HG03354 (cell line): ENCODE data around the gene GRAMD1B.
A peak's percentile ranks its signal among the peaks of the same experiment; 100 is the strongest.

Experiments
- ATAC-seq: cut with Tn5 transposase; IDR thresholded peaks from one replicate; pipeline ENCODE4 v1.9.1; 2021; ENCODE audit warnings: mild to moderate bottlenecking; ENCODE audit not compliant: unreplicated experiment, poor library complexity, severe bottlenecking

The GRAMD1B gene

DNA sequence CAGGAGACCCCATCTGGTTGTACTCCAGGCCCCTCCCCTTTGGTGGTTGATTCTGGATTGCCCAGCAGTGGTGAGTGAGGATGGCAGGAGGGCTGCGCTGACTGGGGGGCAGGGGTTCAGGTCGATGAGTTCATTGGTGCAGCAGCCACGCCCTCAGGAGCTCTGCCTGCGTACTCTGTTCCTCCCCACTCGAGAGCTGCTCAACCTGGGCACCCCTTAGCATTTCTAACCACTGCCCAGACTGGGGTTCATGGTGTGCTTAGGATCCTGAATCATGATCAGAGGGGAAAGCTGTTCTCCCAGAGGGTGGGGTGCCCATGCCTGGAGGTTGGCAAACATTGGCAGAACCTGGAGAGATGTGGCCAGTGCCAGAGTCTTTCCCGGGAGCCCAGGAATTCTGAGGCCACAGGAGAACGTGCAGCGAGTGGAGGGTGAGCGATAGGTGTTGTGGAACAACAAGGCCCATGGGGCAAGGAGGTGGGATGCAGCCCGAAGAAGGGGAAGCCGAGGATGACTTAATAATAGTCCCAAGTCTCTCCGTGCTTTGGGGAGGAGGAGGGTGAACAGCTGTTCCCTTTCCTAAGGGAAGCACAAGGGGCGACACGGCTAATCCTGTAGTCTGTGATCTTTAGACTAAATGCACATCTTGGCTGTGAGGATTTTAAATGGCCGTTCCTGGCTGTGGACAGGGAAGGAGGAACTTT lies 148.9 kb downstream of the GRAMD1B start:
- no peak for ATAC-seq

DNA sequence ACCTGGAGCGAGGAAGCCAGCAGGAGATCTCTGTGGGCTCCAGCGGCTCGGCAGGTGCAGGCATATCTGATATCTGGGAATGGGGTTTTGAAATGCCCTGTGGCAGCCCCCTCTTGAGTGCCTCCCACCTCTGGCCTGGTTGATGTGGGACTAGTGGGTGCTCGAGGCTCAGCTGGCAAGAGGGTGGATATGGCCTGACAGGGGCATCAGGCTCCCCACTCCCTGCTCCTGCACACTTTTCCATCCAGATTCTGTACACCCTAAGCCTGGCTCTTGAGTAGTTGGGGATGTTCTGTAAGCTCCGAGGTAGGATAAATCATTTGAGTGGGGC lies 149.4 kb downstream of the GRAMD1B start:
- ATAC-seq, result no peak

DNA sequence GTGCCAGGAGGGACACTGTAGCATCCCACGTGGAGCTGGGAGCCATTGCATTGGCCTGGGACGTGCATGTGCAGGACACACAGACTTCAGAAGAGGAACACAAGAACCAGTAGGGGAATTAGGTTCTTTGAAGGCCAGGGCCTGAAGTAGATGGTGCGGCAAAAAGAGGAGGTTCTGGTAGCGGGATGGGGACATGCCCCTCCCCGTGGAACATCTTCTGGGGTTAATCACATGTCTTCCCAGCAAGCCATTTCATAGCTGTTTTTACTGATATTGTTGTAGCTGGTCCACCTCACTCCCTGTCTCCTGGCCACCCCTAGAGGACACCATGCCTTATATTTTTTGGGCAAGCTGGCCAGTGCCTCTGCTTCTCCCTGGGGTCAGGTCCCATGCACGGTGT lies 150.1 kb downstream of the GRAMD1B start:
- no peak for ATAC-seq

DNA sequence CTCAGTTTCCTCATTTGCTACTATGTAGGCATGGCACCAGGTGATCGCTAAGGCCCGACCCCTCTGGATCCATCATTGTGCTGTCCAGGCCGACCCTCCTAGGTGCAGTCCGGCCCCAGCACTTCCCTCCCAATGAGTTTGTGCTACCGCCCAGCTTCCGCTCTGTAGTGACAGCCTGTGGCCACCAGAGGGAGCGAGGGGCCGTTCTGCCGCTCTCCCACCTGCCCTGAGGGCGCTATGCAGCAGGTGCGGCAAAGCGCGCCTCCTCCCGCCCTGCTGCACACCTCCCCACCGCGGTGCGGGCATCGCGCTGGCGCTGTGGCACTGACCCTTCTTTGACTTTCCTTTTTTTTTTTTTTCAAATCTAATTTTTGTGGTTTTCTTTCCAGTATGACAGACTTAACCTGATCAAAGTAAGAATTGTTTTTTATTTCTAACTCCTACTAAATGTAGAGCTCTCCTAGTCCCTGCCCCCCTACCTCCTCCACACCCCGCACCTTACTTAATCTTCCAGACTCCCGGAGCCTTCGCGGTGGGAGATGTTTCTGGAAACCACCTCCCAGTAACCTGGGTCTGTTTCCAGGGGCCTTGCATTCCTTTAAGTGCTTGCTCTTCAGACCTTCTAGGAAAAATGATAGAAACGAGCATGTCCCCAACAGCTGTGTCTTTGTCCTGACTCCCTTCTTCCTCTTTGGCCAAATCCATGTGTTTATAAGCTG lies 150.6 kb downstream of the GRAMD1B start:
- peak; percentile 87 for ATAC-seq

DNA sequence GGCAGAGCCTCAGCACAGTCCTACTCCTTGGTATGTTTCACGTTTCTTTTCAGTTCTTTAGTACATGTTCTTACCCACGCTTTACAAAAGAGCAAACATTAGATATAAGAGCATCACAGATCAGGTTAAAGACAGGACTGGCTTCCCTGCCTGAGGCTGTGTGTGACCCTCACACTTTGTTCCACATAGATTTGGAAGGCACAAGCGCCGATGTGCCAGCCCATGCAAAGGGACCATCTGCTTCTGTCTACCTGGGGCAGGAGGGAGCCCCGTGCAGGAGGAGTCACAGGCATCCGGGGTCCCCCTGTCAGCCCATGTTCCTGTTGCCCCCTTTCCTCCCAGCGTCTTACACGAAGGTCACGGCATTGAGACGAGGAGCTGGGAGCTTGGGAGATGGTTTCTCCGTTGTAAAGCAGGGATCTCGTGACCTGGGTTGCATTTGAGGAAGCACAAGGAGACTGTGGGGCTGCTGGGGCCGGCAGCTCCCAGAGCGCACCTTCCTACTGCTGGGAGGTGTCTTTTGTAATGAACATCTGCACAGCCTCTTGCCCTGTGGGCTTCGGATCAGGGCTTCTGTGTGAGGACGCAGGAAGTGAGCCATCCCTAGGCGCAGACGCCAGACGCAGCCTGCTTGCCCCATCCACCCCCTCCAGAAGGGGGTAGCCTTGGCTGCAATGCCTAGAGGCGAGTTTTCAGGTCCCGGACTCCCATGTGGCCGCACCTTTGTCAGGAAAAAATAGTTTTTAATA lies 151.8 kb downstream of the GRAMD1B start:
- ATAC-seq, result no peak

DNA sequence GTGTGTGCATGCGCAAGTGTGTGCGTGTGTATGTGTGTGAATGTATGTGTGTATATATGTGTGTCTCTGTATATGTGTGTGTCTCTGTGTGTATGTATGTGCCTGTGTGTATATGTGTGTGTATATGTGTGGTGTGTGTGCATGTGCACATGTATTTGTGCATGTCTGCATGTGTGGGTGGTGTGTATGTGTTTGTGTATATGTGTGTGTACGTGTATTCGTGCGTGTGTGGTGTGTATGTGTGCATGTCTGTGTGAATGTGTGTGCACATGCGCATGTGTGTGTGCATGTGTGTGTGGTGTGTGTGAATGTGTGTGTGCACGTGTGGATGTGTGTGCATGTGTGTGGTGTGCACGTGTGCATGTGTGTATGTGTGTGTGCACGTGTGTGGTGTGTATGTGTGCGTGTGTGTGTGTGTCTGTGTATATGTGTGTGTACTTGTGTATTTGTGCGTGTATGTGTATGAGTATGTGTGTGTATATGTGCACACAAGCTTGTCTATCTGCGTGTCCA lies 153.0 kb downstream of the GRAMD1B start:
- no peak for ATAC-seq

DNA sequence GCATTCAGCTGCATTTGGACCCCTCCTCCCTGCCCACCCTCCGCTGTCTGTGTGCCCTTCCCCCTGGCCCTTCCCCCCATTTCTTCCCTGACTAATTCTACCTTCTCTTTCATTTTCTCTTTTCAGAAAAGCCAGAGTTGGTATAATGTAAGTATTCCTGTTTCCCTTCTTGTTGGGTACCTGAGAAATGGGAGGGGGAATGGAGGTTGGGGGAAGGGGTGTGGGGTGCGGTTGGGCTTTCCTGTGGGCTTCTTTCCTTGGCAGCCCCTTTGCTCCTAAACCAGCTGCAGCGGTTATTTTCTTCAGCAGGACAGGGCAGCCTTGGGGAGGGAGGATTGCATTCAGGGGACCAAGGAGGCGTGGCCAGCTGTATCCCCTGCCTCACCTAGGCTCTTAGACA lies 154.1 kb downstream of the GRAMD1B start:
- no peak for ATAC-seq

DNA sequence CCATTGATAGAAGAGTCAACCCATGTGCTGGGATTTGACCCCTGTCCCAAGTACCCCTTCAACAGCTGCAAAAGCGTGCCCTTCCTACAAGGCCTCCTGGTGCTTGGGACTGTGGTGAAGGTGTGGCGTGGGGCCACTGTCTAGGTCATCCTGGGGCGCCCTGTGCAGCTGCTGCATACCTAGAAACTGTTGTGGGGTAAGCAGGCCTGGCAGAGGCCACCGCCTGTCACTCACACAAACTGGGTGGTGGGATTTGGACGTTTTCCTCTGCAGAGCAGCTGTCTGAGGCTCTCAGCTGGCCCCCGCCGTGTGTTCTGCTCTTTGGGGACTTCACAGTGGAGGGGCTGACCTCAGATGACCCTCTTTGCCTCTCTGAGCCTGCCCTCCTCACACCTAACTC lies 154.7 kb downstream of the GRAMD1B start:
- no peak for ATAC-seq

DNA sequence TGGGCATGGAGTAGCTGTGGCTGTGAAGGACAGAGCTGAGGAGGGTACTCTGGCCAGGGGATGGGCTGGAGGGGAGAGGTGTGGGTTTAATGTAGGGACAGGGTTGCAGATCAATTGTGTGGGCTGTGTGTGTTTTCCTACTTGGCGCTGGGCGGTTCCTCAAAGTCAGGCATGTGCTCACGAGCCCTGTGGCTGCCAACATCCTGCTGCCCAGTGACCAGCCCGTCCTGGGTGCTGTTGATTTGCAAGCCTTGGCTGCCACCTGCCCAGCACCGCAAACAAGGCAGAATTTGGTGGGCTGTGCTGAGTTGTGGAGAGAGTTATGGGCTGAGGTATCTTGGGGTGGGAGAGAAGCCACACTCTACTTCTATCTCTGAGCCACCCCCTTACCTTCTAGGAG lies 155.1 kb downstream of the GRAMD1B start:
- no peak for ATAC-seq

DNA sequence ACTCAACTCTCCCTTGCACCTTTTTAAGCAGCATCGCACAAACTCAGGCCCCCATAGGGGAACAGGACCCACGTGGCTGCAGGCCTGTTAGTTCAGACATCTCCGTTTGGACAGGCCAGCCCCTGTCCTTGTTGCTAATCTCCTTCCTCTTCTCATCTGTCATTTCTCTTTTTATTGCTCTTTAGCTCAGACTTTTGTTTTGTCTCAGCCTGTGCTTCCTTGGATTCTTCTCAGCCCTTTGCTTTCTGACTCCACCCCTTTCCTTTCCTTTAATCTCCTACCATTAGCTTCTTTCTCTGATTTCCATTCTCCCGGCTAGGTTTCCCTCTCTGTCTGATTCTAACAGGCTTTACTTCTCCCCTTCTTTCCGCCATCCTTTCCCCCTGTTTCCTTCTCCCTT lies 155.6 kb downstream of the GRAMD1B start:
- ATAC-seq, result no peak

DNA sequence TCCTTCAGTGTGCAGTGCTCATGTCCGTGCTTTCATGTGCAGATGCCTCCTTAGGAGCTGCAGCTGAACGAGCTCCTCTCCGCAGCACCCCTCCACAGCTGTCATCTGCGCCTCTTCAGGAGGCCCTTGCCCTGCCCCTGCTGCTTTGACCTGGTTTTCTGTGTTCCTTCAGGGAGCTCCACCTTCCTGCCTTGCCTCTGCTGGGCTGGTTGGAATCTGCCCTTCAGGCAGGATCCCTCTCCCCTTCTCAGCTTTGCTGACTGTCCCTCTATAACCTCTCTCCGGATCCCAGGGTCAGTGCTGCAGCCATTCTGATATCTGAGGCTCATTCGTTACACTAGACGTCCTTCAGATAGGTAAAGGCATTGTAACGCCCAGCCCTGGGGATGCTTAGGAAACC lies 156.5 kb downstream of the GRAMD1B start:
- no peak for ATAC-seq

DNA sequence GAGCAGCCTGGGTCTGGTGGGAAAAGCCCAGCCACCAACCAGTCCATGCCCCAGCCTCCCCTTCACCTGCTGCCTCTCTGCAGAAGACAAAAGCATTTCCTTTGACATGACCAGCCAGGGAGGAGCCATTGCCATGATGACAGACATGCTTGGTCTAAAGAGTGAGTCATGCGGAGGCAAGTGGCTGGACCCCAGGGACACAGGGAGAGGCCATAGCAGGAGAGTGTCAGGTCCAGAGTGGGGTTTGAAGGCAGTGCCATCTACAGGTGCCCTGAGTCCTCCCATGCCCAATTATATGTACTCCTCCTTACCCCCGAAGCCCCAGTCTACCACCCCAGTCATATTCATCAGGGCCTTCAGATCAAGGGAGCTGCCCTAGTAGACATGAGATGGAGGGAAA lies 157.0 kb downstream of the GRAMD1B start:
- no peak for ATAC-seq

DNA sequence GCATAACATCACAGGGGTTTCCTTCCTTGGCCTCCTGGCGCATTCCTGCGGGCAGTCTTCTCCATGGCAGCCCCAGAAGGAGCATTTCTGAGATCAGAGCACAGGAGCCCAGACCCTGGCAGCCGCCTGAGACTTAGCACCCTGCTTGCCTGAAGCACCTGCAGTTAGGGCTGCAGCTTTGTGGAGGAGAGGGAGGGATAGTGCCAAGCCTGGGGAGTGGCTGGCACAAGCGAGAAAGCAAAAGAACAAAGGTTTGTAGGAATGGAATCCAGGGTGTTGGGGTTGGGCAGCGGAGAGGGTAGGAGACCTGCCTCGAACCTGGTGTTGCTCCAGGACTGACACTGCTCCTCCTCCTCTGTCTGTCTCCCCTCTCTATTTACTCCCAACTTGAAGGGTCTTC lies 157.5 kb downstream of the GRAMD1B start:
- no peak for ATAC-seq

DNA sequence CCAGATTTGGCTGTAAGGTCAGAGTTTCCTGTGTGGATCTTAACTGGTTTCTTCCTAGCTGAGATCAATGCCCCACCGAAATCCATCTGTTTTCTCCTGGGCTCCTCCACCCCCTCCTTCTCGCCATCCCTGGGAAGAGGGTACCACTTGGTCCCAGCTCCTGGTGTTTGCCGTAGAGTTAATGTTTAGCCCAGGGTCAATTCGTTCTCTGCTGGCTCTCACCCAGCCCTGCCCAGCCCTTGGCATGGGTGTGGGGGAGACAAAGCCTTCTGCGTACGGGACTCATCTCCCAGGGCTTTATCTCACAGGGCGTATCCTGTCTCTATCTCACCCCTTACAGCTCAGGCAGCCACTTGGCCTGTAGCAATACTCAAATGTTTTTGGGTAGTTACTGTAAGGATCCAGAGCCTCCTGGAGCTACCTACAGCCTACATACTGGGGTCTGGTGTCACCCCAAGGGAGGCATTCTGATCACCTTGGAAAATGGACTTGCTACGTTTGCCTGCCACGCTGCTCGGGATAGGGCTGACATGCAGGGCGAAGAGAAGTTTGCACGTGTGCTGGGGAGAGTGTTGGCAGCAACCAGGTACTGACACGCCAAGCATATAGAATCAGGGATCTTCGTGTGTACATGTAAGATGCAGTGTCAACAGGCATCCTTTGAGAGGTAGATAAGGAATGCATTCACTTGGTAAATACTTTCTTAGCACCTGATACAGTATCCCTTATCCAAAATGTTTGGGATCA lies 158.2 kb downstream of the GRAMD1B start:
- no peak for ATAC-seq

DNA sequence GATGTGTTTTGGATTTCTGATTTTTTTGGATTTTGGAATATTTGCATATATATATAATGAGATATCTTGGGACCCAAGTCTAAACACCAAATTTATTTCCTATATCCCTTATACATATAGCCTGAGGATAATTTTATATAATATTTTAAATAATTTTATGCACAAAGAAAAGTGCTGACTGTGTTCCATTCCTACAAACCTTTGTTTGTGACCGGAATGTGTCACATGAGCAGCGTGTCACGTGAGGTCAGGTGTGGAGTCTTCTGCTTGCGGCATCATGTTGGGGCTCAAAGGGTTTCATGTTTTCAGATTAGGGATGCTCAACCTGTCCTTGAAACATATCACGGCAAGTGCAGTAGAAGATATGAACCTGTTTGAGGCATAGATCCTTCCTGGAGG lies 158.8 kb downstream of the GRAMD1B start:
- no peak for ATAC-seq

DNA sequence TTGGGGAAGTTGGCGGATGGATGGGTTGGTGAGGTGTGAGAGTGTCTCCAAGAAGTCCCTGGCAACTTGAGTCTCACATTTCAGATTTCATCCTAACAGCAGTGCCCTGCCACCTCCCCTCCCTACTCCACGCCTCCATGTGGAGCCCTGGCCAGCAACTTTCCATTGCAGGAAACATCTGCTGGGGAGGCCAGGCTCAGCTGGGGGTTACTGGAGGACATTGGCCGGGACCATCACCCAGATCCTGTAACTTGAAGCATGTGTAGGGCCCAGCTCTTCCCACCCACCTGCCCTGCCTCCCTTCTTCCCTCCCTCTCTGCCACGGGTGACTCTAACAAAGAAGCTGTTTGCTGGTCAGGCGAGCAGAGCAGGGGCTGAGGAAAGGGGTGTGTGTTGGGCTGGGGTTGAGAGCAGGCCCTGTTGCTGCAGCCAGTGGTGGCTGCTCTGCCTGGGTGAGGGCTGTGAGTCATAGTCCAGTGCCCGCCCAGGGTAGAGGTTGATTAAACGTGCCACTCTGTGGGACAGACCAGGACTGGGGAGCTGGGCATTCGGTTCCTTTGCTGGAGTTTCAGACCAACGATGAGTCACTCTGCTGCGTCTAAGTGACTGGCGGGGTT lies 160.3 kb downstream of the GRAMD1B start:
- no peak for ATAC-seq

DNA sequence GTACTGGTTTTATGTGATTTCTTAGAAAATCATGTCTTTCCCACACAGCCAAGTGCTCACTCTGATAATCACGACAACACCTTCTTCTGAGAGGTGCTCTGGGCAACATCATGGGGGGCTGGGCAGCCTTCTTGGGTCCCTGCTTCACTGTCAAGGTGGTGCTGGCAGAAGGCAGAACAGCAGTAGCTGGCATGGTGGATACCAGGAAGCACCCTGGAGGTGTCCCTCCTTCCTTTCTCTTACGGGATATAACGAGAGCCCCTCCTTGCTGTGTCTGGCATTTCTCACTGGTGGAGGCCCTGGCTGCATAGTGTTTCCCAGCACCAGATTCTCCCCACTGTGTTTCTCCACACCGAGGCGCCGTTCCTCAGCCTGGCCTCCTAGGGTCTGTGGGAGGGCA lies 163.5 kb downstream of the GRAMD1B start:
- no peak for ATAC-seq

DNA sequence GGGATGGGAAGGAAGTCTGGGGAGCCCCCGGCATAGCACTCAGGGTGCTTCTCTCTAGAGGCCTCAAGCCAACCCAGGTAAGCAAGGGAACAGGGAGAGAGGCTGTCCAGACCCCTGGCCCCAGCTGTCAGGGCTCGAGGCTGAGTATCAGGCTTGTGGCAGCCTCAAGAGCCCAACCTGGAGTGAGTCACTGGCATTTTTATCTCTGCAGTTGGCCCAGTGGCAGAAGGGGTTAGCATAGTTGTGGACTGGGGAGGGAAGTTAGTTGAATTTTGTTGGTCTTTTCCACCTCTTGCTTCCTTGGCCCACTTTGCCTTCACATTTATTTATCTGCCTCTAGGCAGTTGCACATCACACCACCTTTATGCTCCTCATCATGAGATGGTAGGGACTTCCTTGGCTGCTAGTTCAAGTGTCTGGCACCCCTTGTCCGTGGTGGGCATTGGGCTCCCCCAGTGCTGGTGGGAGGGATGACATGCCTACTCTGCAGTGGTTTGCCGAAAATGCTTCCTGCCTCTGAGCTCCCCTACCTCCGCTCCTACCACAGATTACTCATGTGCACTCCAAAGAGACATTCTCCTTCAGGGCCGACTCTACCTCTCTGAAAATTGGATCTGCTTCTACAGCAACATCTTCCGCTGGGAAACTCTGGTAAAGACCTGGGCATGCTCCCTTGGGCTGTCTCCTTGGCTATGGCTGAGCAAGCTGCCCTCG lies 164.3 kb downstream of the GRAMD1B start:
- no peak for ATAC-seq

DNA sequence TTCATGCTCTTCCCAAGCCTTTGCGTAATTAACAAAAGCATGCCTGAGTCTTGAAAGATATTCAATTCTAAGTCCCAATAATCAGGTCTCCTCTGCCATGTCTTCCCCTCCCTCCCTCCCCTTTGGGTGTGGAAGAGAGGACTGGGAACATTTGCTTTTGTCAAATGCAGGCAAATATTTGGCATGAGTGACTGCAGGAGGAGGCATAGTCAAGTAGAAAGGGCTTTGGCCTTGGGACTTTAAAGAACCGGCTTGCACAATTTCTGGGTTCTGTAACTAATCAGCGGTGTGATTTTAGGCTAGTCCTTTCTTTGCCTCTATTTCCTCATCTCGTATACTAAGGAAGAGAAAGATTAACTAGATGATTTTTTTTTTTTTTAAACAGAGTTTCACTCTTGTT lies 164.9 kb downstream of the GRAMD1B start:
- no peak for ATAC-seq
